ENCODE measurements around the gene NSRP1. TPM values are rescaled to one million over a fixed set of nuclear protein-coding genes. Genes with fewer than 3 reads are reported as not detected.

Gene NSRP1
- polyA plus RNA-seq, 3 donors: 7.2 to 19.9 (median 11.7) TPM

GRCh38 chr17:30161601-30162000 is 45.0 kb downstream of the NSRP1 start:
- no peaks in the 10 kb centered on the region for H3K4me1 ChIP-seq (ENCODE audit: control insufficient read depth in 1 of 2, insufficient read depth in 2 of 2, low read length in 2 of 2)
- H3K4me2 ChIP-seq (replicated peaks; ENCODE audit: extremely low read depth, low read length, poor library complexity, severe bottlenecking): no peak overlapping the region
- H3K4me1 Mint-ChIP-seq: peaks cover 11% of the 10 kb centered on the region
- H3K27me3 Mint-ChIP-seq (ENCODE audit: low read depth in 3 of 3): no peaks in the 10 kb centered on the region
- H3K79me2 ChIP-seq (ENCODE audit: insufficient read depth, low read length): peaks cover 51% of the 10 kb centered on the region
- no peak for TF ChIP-seq CTCF (IDR thresholded peaks at IDR 0.05)
- H3K27ac Mint-ChIP-seq: no peak overlapping the region
- peaks cover 0 to 9% (median 4%) of the 10 kb centered on the region in 7 donors for H3K9me3 Mint-ChIP-seq
- no peak overlapping the region for H3K9ac ChIP-seq (ENCODE audit: insufficient read depth, low read length, poor library complexity, severe bottlenecking)
- no peak overlapping the region for H3K27ac ChIP-seq (ENCODE audit: low read depth in 1 of 2, low read length in 2 of 2)
- peaks cover 11 to 74% of the 10 kb centered on the region in 2 donors for H3K36me3 ChIP-seq (replicated peaks in 1 of 2; ENCODE audit: control insufficient read depth in 1 of 2, insufficient read depth in 2 of 2, low read length in 2 of 2)
- H3K36me3 Mint-ChIP-seq: peaks cover 49 to 66% of the 10 kb centered on the region in 2 donors
- no peak overlapping the region for H3K4me3 ChIP-seq (replicated peaks in 1 of 3; ENCODE audit: low read depth in 2 of 3, low read length in 3 of 3)
- no peak overlapping the region for H2AFZ ChIP-seq (ENCODE audit: insufficient read depth, low read depth, low read length, poor library complexity, severe bottlenecking)
- H4K20me1 ChIP-seq (ENCODE audit: insufficient read depth, low read length): peaks cover 34% of the 10 kb centered on the region
- no peak overlapping the region for H3K4me3 Mint-ChIP-seq
- H3K9me3 ChIP-seq (replicated peaks in 1 of 2; ENCODE audit: control insufficient read depth in 1 of 2, insufficient read depth in 1 of 2, low read length in 2 of 2): no peaks in the 10 kb centered on the region
- no peaks in the 10 kb centered on the region for H3K27me3 ChIP-seq (ENCODE audit: control insufficient read depth in 2 of 2, insufficient read depth in 2 of 2, low read length in 2 of 2)
- intact Hi-C loops (cut with micrococcal nuclease): no loop called here
- DNase-seq: no peak

- Histone ChIP-seq H4K20me1 (ENCODE audit: insufficient read depth, low read length) (peaks cover 11% of the 10 kb centered on the region), H3K9ac (ENCODE audit: insufficient read depth, low read length, poor library complexity, severe bottlenecking) (no peak overlapping the region), H3K4me2 (replicated peaks; ENCODE audit: extremely low read depth, low read length, poor library complexity, severe bottlenecking) (no peak overlapping the region), H3K79me2 (ENCODE audit: insufficient read depth, low read length) (peaks cover 26% of the 10 kb centered on the region), H3K9me3 (replicated peaks in 1 of 2; ENCODE audit: control insufficient read depth in 1 of 2, insufficient read depth in 1 of 2, low read length in 2 of 2) (no peaks in the 10 kb centered on the region), H3K4me3 (replicated peaks in 1 of 3; ENCODE audit: low read depth in 2 of 3, low read length in 3 of 3) (no peak overlapping the region), H3K4me1 (ENCODE audit: control insufficient read depth in 1 of 2, insufficient read depth in 2 of 2, low read length in 2 of 2) (no peaks in the 10 kb centered on the region), H3K27me3 (ENCODE audit: control insufficient read depth in 2 of 2, insufficient read depth in 2 of 2, low read length in 2 of 2) (no peaks in the 10 kb centered on the region), H3K27ac (ENCODE audit: low read depth in 1 of 2, low read length in 2 of 2) (no peak overlapping the region), H2AFZ (ENCODE audit: insufficient read depth, low read depth, low read length, poor library complexity, severe bottlenecking) (no peak overlapping the region), H3K36me3 (replicated peaks in 1 of 2; ENCODE audit: control insufficient read depth in 1 of 2, insufficient read depth in 2 of 2, low read length in 2 of 2) (peaks cover 14 to 61% of the 10 kb centered on the region in 2 donors)
- Mint-ChIP-seq H3K9me3 (peaks cover 0 to 5% (median 2%) of the 10 kb centered on the region in 7 donors), H3K4me3 (no peak overlapping the region), H3K27ac (no peak overlapping the region), H3K36me3 (peaks cover 38 to 57% of the 10 kb centered on the region in 2 donors), H3K4me1 (no peaks in the 10 kb centered on the region), H3K27me3 (ENCODE audit: low read depth in 3 of 3) (no peaks in the 10 kb centered on the region)
- DNase-seq: no peak
- intact Hi-C loops (cut with micrococcal nuclease): no loop called here
- TF ChIP-seq CTCF (IDR thresholded peaks at IDR 0.05): no peak
- 100% methylated on average over 3 of the region's 4 CpGs for WGBS (ENCODE audit: insufficient coverage)
Observed at GRCh38 chr17:30164531-30164930, 47.9 kb downstream of the NSRP1 start.

Data from CD14-positive monocyte (primary cell).